ENCODE data around the gene LIMS2. TPM values are rescaled to one million over a fixed set of nuclear protein-coding genes. Genes with fewer than 3 reads are reported as not detected.

LIMS2 gene
- total RNA-seq, 4 donors from 2014 or later, result 99.2 to 342 (median 175) TPM

DNA sequence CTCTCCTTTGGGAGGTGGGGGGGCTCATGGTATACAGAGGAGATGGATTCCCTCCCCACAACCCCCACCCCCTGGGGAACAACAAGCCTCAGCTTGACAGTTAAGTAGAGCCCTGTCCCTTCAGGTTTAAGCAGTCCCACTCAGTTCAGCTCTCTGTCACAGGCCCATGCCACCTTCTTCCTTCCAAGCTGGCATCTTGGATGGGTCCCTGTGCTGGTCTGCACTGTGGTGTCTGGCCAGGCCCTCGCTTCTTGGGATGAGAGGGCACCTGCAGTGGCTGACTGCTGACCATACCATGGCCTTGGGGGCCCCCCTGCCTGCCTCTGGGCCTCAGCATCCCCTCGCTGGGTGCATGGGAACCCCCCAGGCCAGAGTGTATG, 49.8 kb downstream of the LIMS2 start:
- intact Hi-C loops (cut with DNase I), result no loop called here
- no peak for DNase-seq (ENCODE audit: extremely low spot score)
- Histone ChIP-seq H3K27ac (replicated peaks in 1 of 4) (no peak overlapping the region), H3K4me3 (no peak overlapping the region), H3K9me3 (no peaks in the 10 kb centered on the region), H3K36me3 (no peaks in the 10 kb centered on the region), H3K4me1 (peaks cover 2 to 10% (median 7%) of the 10 kb centered on the region in 4 donors), H3K27me3 (peaks cover 0 to 63% (median 28%) of the 10 kb centered on the region in 4 donors)
- TF ChIP-seq EP300 (IDR thresholded peaks at IDR 0.05) (no peak), POLR2AphosphoS5 (IDR thresholded peaks at IDR 0.05) (no peak), POLR2A (IDR thresholded peaks at IDR 0.05; ENCODE audit: low read depth) (no peak)
- TF ChIP-seq, protein P1, sequence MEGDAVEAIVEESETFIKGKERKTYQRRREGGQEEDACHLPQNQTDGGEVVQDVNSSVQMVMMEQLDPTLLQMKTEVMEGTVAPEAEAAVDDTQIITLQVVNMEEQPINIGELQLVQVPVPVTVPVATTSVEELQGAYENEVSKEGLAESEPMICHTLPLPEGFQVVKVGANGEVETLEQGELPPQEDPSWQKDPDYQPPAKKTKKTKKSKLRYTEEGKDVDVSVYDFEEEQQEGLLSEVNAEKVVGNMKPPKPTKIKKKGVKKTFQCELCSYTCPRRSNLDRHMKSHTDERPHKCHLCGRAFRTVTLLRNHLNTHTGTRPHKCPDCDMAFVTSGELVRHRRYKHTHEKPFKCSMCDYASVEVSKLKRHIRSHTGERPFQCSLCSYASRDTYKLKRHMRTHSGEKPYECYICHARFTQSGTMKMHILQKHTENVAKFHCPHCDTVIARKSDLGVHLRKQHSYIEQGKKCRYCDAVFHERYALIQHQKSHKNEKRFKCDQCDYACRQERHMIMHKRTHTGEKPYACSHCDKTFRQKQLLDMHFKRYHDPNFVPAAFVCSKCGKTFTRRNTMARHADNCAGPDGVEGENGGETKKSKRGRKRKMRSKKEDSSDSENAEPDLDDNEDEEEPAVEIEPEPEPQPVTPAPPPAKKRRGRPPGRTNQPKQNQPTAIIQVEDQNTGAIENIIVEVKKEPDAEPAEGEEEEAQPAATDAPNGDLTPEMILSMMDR (IDR thresholded peaks at IDR 0.05), result no peak
- WGBS, result 70% methylated on average over 2 of the region's 2 CpGs

DNA sequence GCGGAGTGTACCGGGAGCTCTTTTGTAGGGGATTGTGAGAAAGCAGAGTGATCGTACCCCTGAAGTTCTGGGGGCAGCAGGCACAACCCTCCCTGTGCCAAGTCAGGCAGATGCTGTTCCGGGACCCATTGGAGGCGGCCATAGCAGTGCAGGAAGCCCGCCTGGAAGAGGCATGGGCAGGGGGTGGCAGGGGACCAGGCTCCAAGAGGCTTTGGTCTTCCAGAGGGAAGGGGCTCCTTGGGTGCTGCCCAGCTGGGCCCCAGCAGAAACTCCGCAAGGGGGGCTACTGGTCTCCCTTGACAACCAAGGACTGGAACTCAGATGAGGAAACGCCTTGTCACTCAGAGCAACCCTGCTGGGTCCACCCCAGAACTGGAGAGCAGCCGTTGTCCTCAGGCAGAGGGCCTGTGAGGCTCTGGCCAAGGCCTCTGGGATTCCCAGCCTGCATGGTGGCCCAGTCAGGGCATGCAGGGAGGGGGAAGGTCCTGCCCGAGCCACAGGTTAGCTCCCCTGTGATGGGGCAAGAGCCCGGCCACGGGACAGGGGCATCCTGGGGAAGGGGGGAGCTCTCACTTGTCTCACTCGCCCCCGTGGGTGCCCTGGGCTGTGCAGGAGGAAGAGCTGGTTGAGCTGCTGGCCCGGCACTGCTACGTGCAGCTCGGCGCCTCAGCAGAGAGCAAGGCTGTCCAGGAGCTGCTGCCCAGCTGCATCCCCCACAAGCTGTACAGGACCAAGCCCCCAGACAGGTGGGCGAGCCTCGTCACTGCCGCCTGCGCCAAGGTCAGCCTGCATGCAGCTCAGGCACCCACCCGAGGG, 50.4 kb downstream of the LIMS2 start:
- H3K27me3 ChIP-seq, result peaks cover 0 to 64% (median 28%) of the 10 kb centered on the region in 4 donors
- intact Hi-C loops (cut with DNase I), result no loop called here
- H3K4me3 ChIP-seq, result no peak overlapping the region
- peaks cover 0 to 4% (median 1%) of the 10 kb centered on the region in 4 donors for H3K4me1 ChIP-seq
- no peaks in the 10 kb centered on the region for H3K36me3 ChIP-seq
- no peaks in the 10 kb centered on the region for H3K9me3 ChIP-seq
- no peak overlapping the region for H3K27ac ChIP-seq (replicated peaks in 1 of 4)
- TF ChIP-seq POLR2A (IDR thresholded peaks at IDR 0.05; ENCODE audit: low read depth) (no peak), EP300 (IDR thresholded peaks at IDR 0.05) (no peak), POLR2AphosphoS5 (IDR thresholded peaks at IDR 0.05) (no peak)
- TF ChIP-seq, protein P1 (IDR thresholded peaks at IDR 0.05), result no peak
- WGBS, result 86% methylated on average over 8 of the region's 23 CpGs
- DNase-seq (ENCODE audit: extremely low spot score), result no peak

DNA sequence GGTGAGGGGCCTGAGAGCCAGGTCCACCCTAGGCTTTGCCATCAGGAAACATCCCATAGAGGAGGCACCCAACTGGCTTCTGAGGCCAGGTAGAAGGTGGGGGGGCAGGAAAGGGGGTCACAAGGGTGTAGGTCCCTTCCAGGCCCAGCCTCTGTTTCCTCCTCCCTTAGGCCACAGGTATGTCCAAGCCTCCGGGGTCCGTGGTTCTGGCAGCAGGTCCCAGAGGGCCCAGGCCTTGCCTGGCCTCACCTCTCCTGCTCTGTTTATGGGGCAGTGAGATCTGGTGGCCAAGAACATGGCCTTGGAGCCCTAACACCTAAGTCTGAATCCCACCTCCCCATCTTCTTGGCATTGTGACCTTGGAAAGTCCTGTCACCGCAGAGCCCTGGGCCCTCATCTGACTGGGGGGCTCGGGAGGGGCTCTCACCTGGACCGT, 51.0 kb downstream of the LIMS2 start:
- no peak for DNase-seq (ENCODE audit: extremely low spot score)
- Histone ChIP-seq H3K4me3 (no peak overlapping the region), H3K36me3 (no peaks in the 10 kb centered on the region), H3K27ac (replicated peaks in 1 of 4) (no peak overlapping the region), H3K27me3 (peaks cover 0 to 71% (median 28%) of the 10 kb centered on the region in 4 donors), H3K9me3 (no peaks in the 10 kb centered on the region), H3K4me1 (no peaks in the 10 kb centered on the region)
- intact Hi-C loops (cut with DNase I), result no loop called here
- TF ChIP-seq POLR2AphosphoS5 (IDR thresholded peaks at IDR 0.05) (no peak), EP300 (IDR thresholded peaks at IDR 0.05) (no peak), POLR2A (IDR thresholded peaks at IDR 0.05; ENCODE audit: low read depth) (no peak)
- TF ChIP-seq, protein P1 (IDR thresholded peaks at IDR 0.05), result no peak
- WGBS, result 79% methylated on average over 4 of the region's 5 CpGs

DNA sequence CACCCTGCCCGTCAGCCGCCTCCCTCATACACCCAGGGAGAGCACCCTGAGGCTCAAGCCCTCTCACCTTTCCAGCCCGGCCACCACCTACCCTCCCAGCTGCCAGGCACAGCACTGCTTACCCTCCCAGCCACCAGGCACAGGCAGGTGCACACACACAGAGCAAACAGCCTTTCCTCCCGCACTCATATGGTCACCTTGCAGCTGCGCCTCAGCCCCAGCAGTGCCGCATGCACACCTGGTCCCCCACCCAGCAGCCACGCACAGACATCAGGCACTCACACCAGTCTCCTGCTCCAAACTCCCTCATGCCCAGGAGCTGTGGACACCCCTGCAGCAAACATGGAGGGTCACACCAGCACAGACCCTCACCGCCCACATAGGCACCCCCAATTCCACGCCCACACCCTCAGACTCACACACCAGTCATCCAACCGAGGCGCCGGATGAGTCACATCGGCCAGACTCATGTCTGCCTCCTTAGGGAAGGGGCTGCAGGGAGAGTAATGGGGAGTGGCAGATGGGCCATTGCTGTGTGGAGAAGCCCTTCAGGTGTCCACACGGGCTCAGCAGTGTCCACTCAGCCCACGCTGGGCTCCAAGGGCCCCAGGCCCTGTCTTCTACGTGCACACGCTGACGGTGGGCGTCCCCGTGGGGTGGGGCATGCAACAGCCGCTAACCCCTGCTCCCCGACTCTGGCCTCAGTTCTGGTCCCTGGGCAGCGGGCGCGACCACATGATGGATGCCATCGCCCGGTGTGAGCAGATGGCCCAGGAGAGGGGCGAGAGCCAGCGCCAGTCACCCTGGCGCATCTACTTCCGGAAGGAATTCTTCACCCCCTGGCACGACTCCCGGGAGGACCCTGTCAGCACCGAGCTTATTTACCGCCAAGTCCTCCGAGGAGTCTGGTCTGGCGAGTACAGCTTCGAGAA, 51.7 kb downstream of the LIMS2 start:
- no peak for DNase-seq (ENCODE audit: extremely low spot score)
- H3K27me3 ChIP-seq, result peaks cover 0 to 73% (median 28%) of the 10 kb centered on the region in 4 donors
- no peaks in the 10 kb centered on the region for H3K4me1 ChIP-seq
- TF ChIP-seq EP300 (IDR thresholded peaks at IDR 0.05), result no peak
- H3K36me3 ChIP-seq, result no peaks in the 10 kb centered on the region
- 86% methylated on average over 27 of the region's 38 CpGs for WGBS
- no peak overlapping the region for H3K4me3 ChIP-seq
- intact Hi-C loops (cut with DNase I), result no loop called here
- no peaks in the 10 kb centered on the region for H3K9me3 ChIP-seq
- no peak overlapping the region for H3K27ac ChIP-seq (replicated peaks in 1 of 4)
